ENCODE results near the gene GMPPB. TPM values are rescaled to one million over a fixed set of nuclear protein-coding genes. Genes with fewer than 3 reads are reported as not detected.
A peak's percentile ranks its signal among the peaks of the same experiment; 100 is the strongest.

GMPPB gene
- polyA plus RNA-seq, 1 donor = 17.8 TPM

GRCh38 chr3:49732597-49732996 is 8.8 kb upstream of the GMPPB start:
- no peak overlapping the region for H3K27ac ChIP-seq (ENCODE audit: low read length)
- no peaks in the 10 kb centered on the region for H3K27me3 ChIP-seq (ENCODE audit: control insufficient read depth, insufficient read depth, low read length)
- no peak overlapping the region for H3K4me3 ChIP-seq (ENCODE audit: low read length)
- H3K36me3 ChIP-seq (ENCODE audit: control insufficient read depth, insufficient read depth, low read length) = peaks cover 75% of the 10 kb centered on the region
- peak in 1 of 2 donors; percentile 63 for DNase-seq
- H3K9me3 ChIP-seq (ENCODE audit: control insufficient read depth, low read depth, low read length) = no peaks in the 10 kb centered on the region
- WGBS (ENCODE audit: insufficient coverage, low lambda C conversion rate) = 100% methylated on average over 2 of the region's 11 CpGs
- H3K4me1 ChIP-seq (ENCODE audit: control insufficient read depth, insufficient read depth, low read length) = no peaks in the 10 kb centered on the region

- no CpG with 5 or more reads among the region's 4 CpGs for WGBS (ENCODE audit: insufficient coverage, low lambda C conversion rate)
- DNase-seq = no peak
These were observed 6.3 kb upstream of the GMPPB start for GRCh38 chr3:49729966-49730609.

GRCh38 chr3:49727924-49728361 is 4.2 kb upstream of the GMPPB start:
- Histone ChIP-seq H3K4me3 (ENCODE audit: low read length) (no peak overlapping the region), H3K9me3 (ENCODE audit: control insufficient read depth, low read depth, low read length) (no peaks in the 10 kb centered on the region), H3K4me1 (ENCODE audit: control insufficient read depth, insufficient read depth, low read length) (peaks cover 12% of the 10 kb centered on the region), H3K36me3 (ENCODE audit: control insufficient read depth, insufficient read depth, low read length) (peaks cover 65% of the 10 kb centered on the region), H3K27me3 (ENCODE audit: control insufficient read depth, insufficient read depth, low read length) (no peaks in the 10 kb centered on the region), H3K27ac (ENCODE audit: low read length) (no peak overlapping the region)
- no peak for DNase-seq
- no CpG with 5 or more reads among the region's 15 CpGs for WGBS (ENCODE audit: insufficient coverage, low lambda C conversion rate)

More at GRCh38 chr3:49729966-49730609, 6.3 kb upstream of the GMPPB start:
- H3K9me3 ChIP-seq (ENCODE audit: control insufficient read depth, low read depth, low read length) = no peaks in the 10 kb centered on the region
- H3K27ac ChIP-seq (ENCODE audit: low read length) = no peak overlapping the region
- no peaks in the 10 kb centered on the region for H3K27me3 ChIP-seq (ENCODE audit: control insufficient read depth, insufficient read depth, low read length)
- H3K4me1 ChIP-seq (ENCODE audit: control insufficient read depth, insufficient read depth, low read length) = peaks cover under 1% of the 10 kb centered on the region
- no peak overlapping the region for H3K4me3 ChIP-seq (ENCODE audit: low read length)
- peaks cover 80% of the 10 kb centered on the region for H3K36me3 ChIP-seq (ENCODE audit: control insufficient read depth, insufficient read depth, low read length)

GRCh38 chr3:49727154-49727923 is 3.6 kb upstream of the GMPPB start:
- no peaks in the 10 kb centered on the region for H3K27me3 ChIP-seq (ENCODE audit: control insufficient read depth, insufficient read depth, low read length)
- peaks cover 18% of the 10 kb centered on the region for H3K4me1 ChIP-seq (ENCODE audit: control insufficient read depth, insufficient read depth, low read length)
- H3K4me3 ChIP-seq (ENCODE audit: low read length) = no peak overlapping the region
- H3K9me3 ChIP-seq (ENCODE audit: control insufficient read depth, low read depth, low read length) = no peaks in the 10 kb centered on the region
- DNase-seq = no peak
- no CpG with 5 or more reads among the region's 19 CpGs for WGBS (ENCODE audit: insufficient coverage, low lambda C conversion rate)
- no peak overlapping the region for H3K27ac ChIP-seq (ENCODE audit: low read length)
- peaks cover 63% of the 10 kb centered on the region for H3K36me3 ChIP-seq (ENCODE audit: control insufficient read depth, insufficient read depth, low read length)

- no CpG with 5 or more reads among the region's 11 CpGs for WGBS (ENCODE audit: insufficient coverage, low lambda C conversion rate)
- no peak overlapping the region for H3K4me3 ChIP-seq (ENCODE audit: low read length)
- H3K27ac ChIP-seq (ENCODE audit: low read length) = no peak overlapping the region
- peaks cover 18% of the 10 kb centered on the region for H3K4me1 ChIP-seq (ENCODE audit: control insufficient read depth, insufficient read depth, low read length)
- no peaks in the 10 kb centered on the region for H3K9me3 ChIP-seq (ENCODE audit: control insufficient read depth, low read depth, low read length)
- peaks cover 64% of the 10 kb centered on the region for H3K36me3 ChIP-seq (ENCODE audit: control insufficient read depth, insufficient read depth, low read length)
- DNase-seq = no peak
- H3K27me3 ChIP-seq (ENCODE audit: control insufficient read depth, insufficient read depth, low read length) = no peaks in the 10 kb centered on the region
These were observed 2.3 kb upstream of the GMPPB start for GRCh38 chr3:49725906-49726681.

- peak overlapping the region; percentile 84 for H3K4me3 ChIP-seq (ENCODE audit: low read length)
- no peaks in the 10 kb centered on the region for H3K27me3 ChIP-seq (ENCODE audit: control insufficient read depth, insufficient read depth, low read length)
- H3K27ac ChIP-seq (ENCODE audit: low read length) = peak overlapping the region; percentile 94
- peak in 1 of 2 donors; percentile 62 for DNase-seq
- H3K36me3 ChIP-seq (ENCODE audit: control insufficient read depth, insufficient read depth, low read length) = peaks cover 59% of the 10 kb centered on the region
- no CpG with 5 or more reads among the region's 6 CpGs for WGBS (ENCODE audit: insufficient coverage, low lambda C conversion rate)
- H3K4me1 ChIP-seq (ENCODE audit: control insufficient read depth, insufficient read depth, low read length) = peaks cover 21% of the 10 kb centered on the region
- no peaks in the 10 kb centered on the region for H3K9me3 ChIP-seq (ENCODE audit: control insufficient read depth, low read depth, low read length)
These were observed 835 bp upstream of the GMPPB start for GRCh38 chr3:49724586-49724985.

- peaks cover 30% of the 10 kb centered on the region for H3K4me1 ChIP-seq (ENCODE audit: control insufficient read depth, insufficient read depth, low read length)
- WGBS (ENCODE audit: insufficient coverage, low lambda C conversion rate) = no CpG with 5 or more reads among the region's 20 CpGs
- H3K4me3 ChIP-seq (ENCODE audit: low read length) = peak overlapping the region; percentile 100
- H3K36me3 ChIP-seq (ENCODE audit: control insufficient read depth, insufficient read depth, low read length) = peaks cover 57% of the 10 kb centered on the region
- no peaks in the 10 kb centered on the region for H3K27me3 ChIP-seq (ENCODE audit: control insufficient read depth, insufficient read depth, low read length)
- peak overlapping the region; percentile 99 for H3K27ac ChIP-seq (ENCODE audit: low read length)
- H3K9me3 ChIP-seq (ENCODE audit: control insufficient read depth, low read depth, low read length) = peaks cover 7% of the 10 kb centered on the region
- DNase-seq = peak; percentile 64 to 83
These were observed 489 bp downstream of the GMPPB start for GRCh38 chr3:49723296-49723627.

GRCh38 chr3:49722896-49723295 is 855 bp downstream of the GMPPB start:
- H3K36me3 ChIP-seq (ENCODE audit: control insufficient read depth, insufficient read depth, low read length) = peaks cover 54% of the 10 kb centered on the region
- WGBS (ENCODE audit: insufficient coverage, low lambda C conversion rate) = no CpG with 5 or more reads among the region's 8 CpGs
- no peak for DNase-seq
- H3K27ac ChIP-seq (ENCODE audit: low read length) = peak overlapping the region; percentile 99
- peaks cover 11% of the 10 kb centered on the region for H3K9me3 ChIP-seq (ENCODE audit: control insufficient read depth, low read depth, low read length)
- H3K4me1 ChIP-seq (ENCODE audit: control insufficient read depth, insufficient read depth, low read length) = peaks cover 31% of the 10 kb centered on the region
- H3K4me3 ChIP-seq (ENCODE audit: low read length) = peak overlapping the region; percentile 100
- no peaks in the 10 kb centered on the region for H3K27me3 ChIP-seq (ENCODE audit: control insufficient read depth, insufficient read depth, low read length)

GRCh38 chr3:49721896-49722781 is 1.6 kb downstream of the GMPPB start:
- Histone ChIP-seq H3K4me3 (ENCODE audit: low read length) (no peak overlapping the region), H3K36me3 (ENCODE audit: control insufficient read depth, insufficient read depth, low read length) (peaks cover 49% of the 10 kb centered on the region), H3K27ac (ENCODE audit: low read length) (no peak overlapping the region), H3K9me3 (ENCODE audit: control insufficient read depth, low read depth, low read length) (peaks cover 11% of the 10 kb centered on the region), H3K27me3 (ENCODE audit: control insufficient read depth, insufficient read depth, low read length) (no peaks in the 10 kb centered on the region), H3K4me1 (ENCODE audit: control insufficient read depth, insufficient read depth, low read length) (peaks cover 31% of the 10 kb centered on the region)
- WGBS (ENCODE audit: insufficient coverage, low lambda C conversion rate) = 100% methylated on average over 1 of the region's 26 CpGs
- DNase-seq = no peak

- no peaks in the 10 kb centered on the region for H3K27me3 ChIP-seq (ENCODE audit: control insufficient read depth, insufficient read depth, low read length)
- no peak for DNase-seq
- peaks cover 31% of the 10 kb centered on the region for H3K4me1 ChIP-seq (ENCODE audit: control insufficient read depth, insufficient read depth, low read length)
- H3K4me3 ChIP-seq (ENCODE audit: low read length) = no peak overlapping the region
- peaks cover 11% of the 10 kb centered on the region for H3K9me3 ChIP-seq (ENCODE audit: control insufficient read depth, low read depth, low read length)
- H3K36me3 ChIP-seq (ENCODE audit: control insufficient read depth, insufficient read depth, low read length) = peaks cover 49% of the 10 kb centered on the region
- no CpG with 5 or more reads among the region's 9 CpGs for WGBS (ENCODE audit: insufficient coverage, low lambda C conversion rate)
- no peak overlapping the region for H3K27ac ChIP-seq (ENCODE audit: low read length)
These were observed 2.2 kb downstream of the GMPPB start for GRCh38 chr3:49721596-49721895.

Measured in large intestine (tissue), 3 donors.